ENCODE data around the gene ZFP69B. TPM values are rescaled to one million over a fixed set of nuclear protein-coding genes. Genes with fewer than 3 reads are reported as not detected.
A peak's percentile ranks its signal among the peaks of the same experiment; 100 is the strongest.

Gene ZFP69B
- total RNA-seq, 1 donor from 2014 or later: 10.7 TPM

- peaks cover 25% of the 10 kb centered on the region for H3K36me3 Mint-ChIP-seq (ENCODE audit: unreplicated experiment)
- TF ChIP-seq, protein P1, sequence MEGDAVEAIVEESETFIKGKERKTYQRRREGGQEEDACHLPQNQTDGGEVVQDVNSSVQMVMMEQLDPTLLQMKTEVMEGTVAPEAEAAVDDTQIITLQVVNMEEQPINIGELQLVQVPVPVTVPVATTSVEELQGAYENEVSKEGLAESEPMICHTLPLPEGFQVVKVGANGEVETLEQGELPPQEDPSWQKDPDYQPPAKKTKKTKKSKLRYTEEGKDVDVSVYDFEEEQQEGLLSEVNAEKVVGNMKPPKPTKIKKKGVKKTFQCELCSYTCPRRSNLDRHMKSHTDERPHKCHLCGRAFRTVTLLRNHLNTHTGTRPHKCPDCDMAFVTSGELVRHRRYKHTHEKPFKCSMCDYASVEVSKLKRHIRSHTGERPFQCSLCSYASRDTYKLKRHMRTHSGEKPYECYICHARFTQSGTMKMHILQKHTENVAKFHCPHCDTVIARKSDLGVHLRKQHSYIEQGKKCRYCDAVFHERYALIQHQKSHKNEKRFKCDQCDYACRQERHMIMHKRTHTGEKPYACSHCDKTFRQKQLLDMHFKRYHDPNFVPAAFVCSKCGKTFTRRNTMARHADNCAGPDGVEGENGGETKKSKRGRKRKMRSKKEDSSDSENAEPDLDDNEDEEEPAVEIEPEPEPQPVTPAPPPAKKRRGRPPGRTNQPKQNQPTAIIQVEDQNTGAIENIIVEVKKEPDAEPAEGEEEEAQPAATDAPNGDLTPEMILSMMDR (IDR thresholded peaks at IDR 0.05; ENCODE audit: partially characterized antibody, unreplicated experiment): no peak
- DNase-seq: no peak
- no peak overlapping the region for H3K27ac Mint-ChIP-seq (ENCODE audit: unreplicated experiment)
- H3K9me3 Mint-ChIP-seq (ENCODE audit: unreplicated experiment): peaks cover 7% of the 10 kb centered on the region
- H3K27me3 Mint-ChIP-seq (ENCODE audit: unreplicated experiment): no peaks in the 10 kb centered on the region
- H3K4me1 Mint-ChIP-seq (ENCODE audit: low read depth, unreplicated experiment): peaks cover 5% of the 10 kb centered on the region
- H3K4me3 Mint-ChIP-seq (ENCODE audit: unreplicated experiment): peak overlapping the region; percentile 89
These were observed 57.7 kb downstream of the ZFP69B start for GRCh38 chr1:40507973-40508372.

DNA sequence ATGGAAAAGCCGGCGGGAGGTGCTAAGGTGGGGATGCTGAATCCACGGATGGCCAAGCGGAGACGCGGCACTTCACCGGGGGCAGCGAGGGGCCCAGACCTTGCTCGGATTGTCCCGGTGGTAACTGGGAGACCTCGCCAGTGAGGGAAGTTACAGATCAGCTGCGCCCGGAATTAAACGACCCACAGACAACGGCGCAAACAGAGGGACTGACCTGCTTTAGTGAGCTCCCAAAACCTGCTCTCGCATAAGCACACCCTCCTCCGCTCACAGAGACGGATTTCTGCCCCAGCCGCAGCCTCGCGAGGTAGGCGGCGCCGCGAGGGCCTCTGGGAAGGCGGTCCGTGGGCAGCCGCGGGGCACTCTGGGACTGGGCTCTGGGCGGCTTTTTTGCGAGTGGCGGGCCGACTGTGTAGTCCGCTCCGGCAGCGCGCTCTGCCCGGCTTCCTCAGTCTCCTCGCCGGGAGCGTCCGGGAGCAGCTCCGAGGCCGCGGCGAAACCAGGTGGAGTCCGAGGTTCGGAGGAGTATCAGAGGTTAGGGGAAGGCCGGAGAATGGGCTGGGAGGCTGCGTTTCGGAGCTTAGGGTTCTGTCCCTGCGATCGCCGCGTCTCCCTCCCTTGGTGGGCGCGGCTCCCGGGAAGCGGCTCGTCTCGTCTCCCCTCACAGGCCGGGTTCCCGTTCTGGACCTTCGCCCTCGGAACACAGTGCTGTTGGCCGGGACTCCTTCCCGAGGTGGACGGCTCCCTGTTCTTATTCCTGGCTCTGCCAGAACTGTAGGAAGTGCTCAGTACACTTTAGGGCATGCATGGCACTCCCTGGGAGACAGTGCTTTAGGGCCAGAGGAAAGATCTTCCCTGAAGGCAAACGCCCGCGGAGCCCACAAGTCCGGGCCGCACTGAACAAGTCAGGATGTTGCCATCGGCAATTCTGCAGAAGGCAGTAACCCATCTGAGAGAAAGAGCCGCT lies 58.4 kb downstream of the ZFP69B start, which contains the start of gene EXO5:
Gene EXO5, plus strand, starts transcription at position 393 of the 967 bp plus-strand sequence. CDS start 5,778 bp downstream, outside the sequence.
- Mint-ChIP-seq H3K36me3 (ENCODE audit: unreplicated experiment) (peaks cover 22% of the 10 kb centered on the region), H3K27me3 (ENCODE audit: unreplicated experiment) (no peaks in the 10 kb centered on the region), H3K9me3 (ENCODE audit: unreplicated experiment) (peaks cover 7% of the 10 kb centered on the region), H3K4me1 (ENCODE audit: low read depth, unreplicated experiment) (peaks cover 5% of the 10 kb centered on the region), H3K27ac (ENCODE audit: unreplicated experiment) (peak within 1 kb of the TSS; percentile 64), H3K4me3 (ENCODE audit: unreplicated experiment) (peak within 1 kb of the TSS; percentile 89)
- TF ChIP-seq, protein P1 (IDR thresholded peaks at IDR 0.05; ENCODE audit: partially characterized antibody, unreplicated experiment): no peak
- DNase-seq: peak; percentile 87

Other genes with a start within 250 kb of the ZFP69B start
- not detected for gene TMCO2, start 202.5 kb upstream of the ZFP69B start, total RNA-seq (ENCODE audit: unreplicated experiment)
- 32.8 TPM for gene ZMPSTE24, start 192.2 kb upstream of the ZFP69B start, total RNA-seq (ENCODE audit: unreplicated experiment)
- 3.3 TPM for gene COL9A2, start 133.2 kb upstream of the ZFP69B start, total RNA-seq (ENCODE audit: unreplicated experiment)
- 25.2 TPM for gene SMAP2, start 76.7 kb upstream of the ZFP69B start, total RNA-seq (ENCODE audit: unreplicated experiment)
- gene ZFP69, start 26.8 kb downstream of the ZFP69B start, total RNA-seq (ENCODE audit: unreplicated experiment): 5.0 TPM
- gene EXO5, start 58.3 kb downstream of the ZFP69B start, total RNA-seq (ENCODE audit: unreplicated experiment): 11.9 TPM
- 3.6 TPM for gene ZNF684, start 81.2 kb downstream of the ZFP69B start, total RNA-seq (ENCODE audit: unreplicated experiment)
- gene RIMS3, start 215.2 kb downstream of the ZFP69B start, total RNA-seq (ENCODE audit: unreplicated experiment): 126 TPM
- 44.2 TPM for gene NFYC, start 241.2 kb downstream of the ZFP69B start, total RNA-seq (ENCODE audit: unreplicated experiment)

Measured in glutamatergic neuron (in vitro differentiated cells).